Peyer's patch (tissue), 4 donors: Measurements from ENCODE around the gene ELMO1. TPM values are rescaled to one million over a fixed set of nuclear protein-coding genes. Genes with fewer than 3 reads are reported as not detected.
A peak's percentile ranks its signal among the peaks of the same experiment; 100 is the strongest.

Experiments used
- DNase-seq, 3 donors: peaks; one replicate each; pipeline ENCODE4 v3.0.0-alpha.2; 2017 to 2019
- H3K27ac ChIP-seq, 4 donors: fragments of 200-600 bp; sonication (generic); one replicate each; pipeline ENCODE4 v1.5.1; 2016 to 2019
- H3K27me3 ChIP-seq, 2 donors: fragments of 200-600 bp; sonication (generic); one replicate each; pipeline ENCODE4 v1.5.1; 2019
- H3K36me3 ChIP-seq, 3 donors: fragments of 200-600 bp; sonication (generic); one replicate each; pipeline ENCODE4 v1.5.1; 2016 to 2019
- H3K4me1 ChIP-seq, 4 donors: fragments of 200-600 bp; sonication (generic); one replicate each; pipeline ENCODE4 v1.5.1; 2016 to 2019
- H3K4me3 ChIP-seq, 4 donors: fragments of 200-600 bp; sonication (generic); 1 replicate in 3 of 4; 2 replicates in 1 of 4; pipeline ENCODE4 v1.5.1; 2016 to 2019; ENCODE audit warnings: mild to moderate bottlenecking in 1 of 4
- H3K9me3 ChIP-seq, 4 donors: fragments of 200-600 bp; sonication (generic); one replicate each; pipeline ENCODE4 v1.5.1; 2016 to 2019; ENCODE audit warnings: mild to moderate bottlenecking in 1 of 4
- CTCF ChIP-seq, 6 experiments: fragments of 450-650 bp in 4 of 6; fragments of 200-600 bp in 2 of 6; sonication (generic) in 1 of 6; IDR thresholded peaks; one replicate each; pipeline ENCODE4 v1.5.1; 2017 to 2019; ENCODE audit warnings: antibody characterized with exemption in 6 of 6, mild to moderate bottlenecking in 3 of 6, moderate library complexity in 1 of 6
- POLR2A ChIP-seq, 2 donors: fragments of 450-650 bp; IDR thresholded peaks; one replicate each; pipeline ENCODE4 v1.5.1; 2017; ENCODE audit warnings: antibody characterized with exemption in 2 of 2, mild to moderate bottlenecking in 2 of 2, moderate library complexity in 2 of 2
- total RNA-seq, 4 donors: library from RNA; depleted of rRNA; stranded (reverse); fragments of >200 nt; gene quantifications; one replicate each; pipeline ENCODE4 v1.1.0, GENCODE V29; 2016

Gene ELMO1
- total RNA-seq, 4 donors from 2014 or later = 43.1 to 381 (median 72.2) TPM

DNA sequence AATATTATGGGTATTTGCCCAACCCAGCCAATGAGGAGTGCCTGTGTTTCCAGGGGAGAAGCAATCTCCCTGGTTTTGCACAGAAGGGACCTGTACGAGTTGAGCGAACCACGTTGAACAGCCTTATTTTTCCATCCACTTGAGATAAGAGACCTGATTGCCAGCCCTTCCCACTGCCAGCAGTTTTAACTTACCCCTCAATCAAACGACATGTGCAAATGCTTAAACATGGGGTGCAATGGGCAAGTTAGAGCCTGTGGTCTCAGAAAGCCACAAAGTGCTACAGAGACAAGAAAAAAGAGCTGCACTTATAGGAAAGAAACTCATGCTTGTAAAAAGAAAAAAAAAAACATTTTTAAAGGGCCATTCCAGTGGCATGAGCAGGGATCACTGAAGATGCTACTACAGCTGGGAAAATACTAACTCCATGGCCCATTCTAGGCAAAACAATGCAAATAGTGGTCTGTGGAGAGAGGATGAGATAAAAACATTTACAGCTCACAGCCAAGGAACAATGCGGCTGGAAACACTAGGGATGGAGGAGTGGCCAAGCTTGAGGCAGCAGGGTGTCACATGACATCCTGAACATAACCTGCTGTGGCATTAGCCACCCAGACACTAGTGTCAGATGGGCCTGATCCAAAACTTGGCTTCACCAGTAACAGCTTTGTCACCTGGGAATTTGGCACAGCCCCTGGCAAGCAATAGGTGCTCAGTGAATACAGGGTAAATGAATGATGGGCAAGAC, 162.8 kb downstream of the ELMO1 start:
- TF ChIP-seq CTCF (IDR thresholded peaks at IDR 0.05) (no peak), POLR2A (IDR thresholded peaks at IDR 0.05) (no peak)
- H3K4me1 ChIP-seq = peaks cover 0 to 26% (median 18%) of the 10 kb centered on the region in 4 donors
- H3K27ac ChIP-seq = no peak overlapping the region
- no peak overlapping the region for H3K4me3 ChIP-seq
- peak in 1 of 3 donors; percentile 42 for DNase-seq
- H3K36me3 ChIP-seq = no peaks in the 10 kb centered on the region
- H3K27me3 ChIP-seq = no peaks in the 10 kb centered on the region
- no peaks in the 10 kb centered on the region for H3K9me3 ChIP-seq

GRCh38 chr7:37284805-37285231, 163.8 kb downstream of the ELMO1 start:
- Histone ChIP-seq H3K4me3 (no peak overlapping the region), H3K27ac (no peak overlapping the region), H3K27me3 (no peaks in the 10 kb centered on the region), H3K9me3 (no peaks in the 10 kb centered on the region), H3K36me3 (no peaks in the 10 kb centered on the region), H3K4me1 (peaks cover 0 to 26% (median 18%) of the 10 kb centered on the region in 4 donors)
- peak; percentile 57 to 81 (median 68) for DNase-seq
- TF ChIP-seq POLR2A (IDR thresholded peaks at IDR 0.05) (no peak), CTCF (IDR thresholded peaks at IDR 0.05) (peak; percentile 62 to 80 (median 70))

GRCh38 chr7:37284285-37284684, 164.4 kb downstream of the ELMO1 start:
- H3K27ac ChIP-seq = no peak overlapping the region
- H3K36me3 ChIP-seq = no peaks in the 10 kb centered on the region
- no peak for DNase-seq
- no peaks in the 10 kb centered on the region for H3K9me3 ChIP-seq
- no peak overlapping the region for H3K4me3 ChIP-seq
- no peaks in the 10 kb centered on the region for H3K27me3 ChIP-seq
- TF ChIP-seq POLR2A (IDR thresholded peaks at IDR 0.05) (no peak), CTCF (IDR thresholded peaks at IDR 0.05) (no peak)
- peaks cover 0 to 26% (median 18%) of the 10 kb centered on the region in 4 donors for H3K4me1 ChIP-seq

GRCh38 chr7:37283716-37284115, 164.9 kb downstream of the ELMO1 start:
- no peak for DNase-seq
- Histone ChIP-seq H3K4me1 (peaks cover 0 to 26% (median 18%) of the 10 kb centered on the region in 4 donors), H3K4me3 (no peak overlapping the region), H3K27me3 (no peaks in the 10 kb centered on the region), H3K36me3 (no peaks in the 10 kb centered on the region), H3K9me3 (no peaks in the 10 kb centered on the region), H3K27ac (no peak overlapping the region)
- TF ChIP-seq POLR2A (IDR thresholded peaks at IDR 0.05) = no peak
- no peak for TF ChIP-seq CTCF (IDR thresholded peaks at IDR 0.05)

- no peaks in the 10 kb centered on the region for H3K27me3 ChIP-seq
- no peaks in the 10 kb centered on the region for H3K9me3 ChIP-seq
- H3K4me1 ChIP-seq = peaks cover 0 to 26% (median 18%) of the 10 kb centered on the region in 4 donors
- no peak overlapping the region for H3K4me3 ChIP-seq
- H3K36me3 ChIP-seq = no peaks in the 10 kb centered on the region
- TF ChIP-seq CTCF (IDR thresholded peaks at IDR 0.05) (no peak), POLR2A (IDR thresholded peaks at IDR 0.05) (no peak)
- no peak overlapping the region for H3K27ac ChIP-seq
- no peak for DNase-seq
Measured at GRCh38 chr7:37282927-37283326, 165.7 kb downstream of the ELMO1 start.
